HCT116 (cell line): Measurements from ENCODE around the gene GABBR2. TPM values are rescaled to one million over a fixed set of nuclear protein-coding genes. Genes with fewer than 3 reads are reported as not detected.
A peak's percentile ranks its signal among the peaks of the same experiment; 100 is the strongest.

ENCODE experiments used
- ATAC-seq: fragments of 200-7000 bp; cut with Tn5 transposase; 2 replicates; pipeline ENCODE4 v1.9.1; 2020; ENCODE audit warnings: mild to moderate bottlenecking, moderate library complexity
- BruUV-seq: library from RNA; stranded (reverse); fragments of 400-500 nt; replicated peaks from 2 replicates; lab custom pipeline; 2021; lab: Mats Ljungman, UMichigan
- CTCF ChIA-PET: fragments of 300-600 bp; sonication (Branson Sonifier 250); formaldehyde crosslinking; loops from one replicate; lab custom pipeline; 2021; ENCODE audit warnings: antibody characterized with exemption; lab: Charles Lee
- POLR2A ChIA-PET: fragments of 300-600, 350-600 bp; sonication (Branson Sonifier 250); formaldehyde crosslinking; loops from one replicate; lab custom pipeline; 2021; ENCODE audit warnings: antibody characterized with exemption; lab: Charles Lee
- RAD21 ChIA-PET, 2 experiments: fragments of 300-600 bp; sonication (Branson Sonifier 250); formaldehyde crosslinking; loops; one replicate each; lab custom pipeline; 2023; ENCODE audit warnings: low total read pairs in 2 of 2; ENCODE audit not compliant: uncharacterized antibody in 2 of 2, unreplicated experiment in 2 of 2, low non-redundant PET in 1 of 2; lab: Charles Lee
- DNase-seq: peaks from one replicate; pipeline ENCODE4 v3.0.0-alpha.2; 2010; ENCODE audit warnings: low read depth, low spot score
- H2AFZ ChIP-seq: fragments of 200-600 bp; shearing (Covaris generic), sonication (generic); 2 replicates; pipeline ENCODE4 v1.6.1; 2017; ENCODE audit warnings: low read depth, mixed run types, mixed read lengths, antibody characterized with exemption, low read length; ENCODE audit not compliant: poor library complexity, severe bottlenecking
- H3K27ac ChIP-seq: 2 replicates; pipeline ENCODE4 v1.5.1; 2012; ENCODE audit warnings: low read depth, low read length
- H3K27me3 ChIP-seq: fragments of 200-600 bp; sonication (generic); 2 replicates; pipeline ENCODE4 v1.6.1; 2016; ENCODE audit warnings: mixed run types, low read length, mixed read lengths; ENCODE audit not compliant: insufficient read depth
- H3K36me3 ChIP-seq, 2 experiments: fragments of 200-500 bp in 1 of 2; fragments of 200-600 bp in 1 of 2; sonication (Bioruptor generic) in 1 of 2; sonication (generic) in 1 of 2; 2 replicates each; pipeline versions ENCODE4 v1.5.1 to v1.6.1; 2014 to 2016; ENCODE audit warnings: low read length in 2 of 2, inconsistent platforms in 1 of 2, mixed read lengths in 1 of 2, mixed run types in 1 of 2; ENCODE audit not compliant: insufficient read depth in 2 of 2, control insufficient read depth in 1 of 2
- H3K4me1 ChIP-seq, 2 experiments: fragments of 200-600 bp in 1 of 2; sonication (generic) in 1 of 2; 2 replicates each; pipeline versions ENCODE4 v1.5.1 to v1.6.1; 2012 to 2017; ENCODE audit warnings: low read length in 2 of 2, inconsistent platforms in 1 of 2, mild to moderate bottlenecking in 1 of 2, mixed read lengths in 1 of 2, mixed run types in 1 of 2, moderate library complexity in 1 of 2; ENCODE audit not compliant: insufficient read depth in 2 of 2, control insufficient read depth in 1 of 2
- H3K4me2 ChIP-seq: fragments of 200-600 bp; sonication (generic); 2 replicates; pipeline ENCODE4 v1.6.1; 2017; ENCODE audit warnings: mixed run types, low read length, mixed read lengths
- H3K4me3 ChIP-seq, 2 experiments: fragments of 200-600 bp in 1 of 2; sonication (generic) in 1 of 2; replicated peaks in 1 of 2; 2 replicates each; pipeline ENCODE4 v1.5.1; 2011 to 2016; ENCODE audit warnings: low read length in 2 of 2, control low read depth in 1 of 2, low read depth in 1 of 2, mild to moderate bottlenecking in 1 of 2, mixed read lengths in 1 of 2, mixed run types in 1 of 2
- H3K79me2 ChIP-seq: fragments of 200-600 bp; sonication (generic); 2 replicates; pipeline ENCODE4 v1.6.1; 2017; ENCODE audit warnings: mild to moderate bottlenecking, mixed run types, low read length, moderate library complexity, mixed read lengths; ENCODE audit not compliant: insufficient read depth
- H3K9ac ChIP-seq: fragments of 200-600 bp; sonication (generic); 2 replicates; pipeline ENCODE4 v1.6.1; 2016; ENCODE audit warnings: low read length, mixed read lengths
- H3K9me2 ChIP-seq: fragments of 200-600 bp; sonication (generic), shearing (Covaris generic); 2 replicates; pipeline ENCODE4 v1.6.1; 2017; ENCODE audit warnings: mixed run types, mild to moderate bottlenecking, moderate library complexity; ENCODE audit not compliant: insufficient read depth
- H3K9me3 ChIP-seq, 2 experiments: fragments of 200-500 bp in 1 of 2; fragments of 200-600 bp in 1 of 2; sonication (Bioruptor generic) in 1 of 2; sonication (generic) in 1 of 2; 2 replicates each; pipeline ENCODE4 v1.6.1; 2014 to 2017; ENCODE audit warnings: low read length in 2 of 2, mixed read lengths in 2 of 2, inconsistent platforms in 1 of 2, low read depth in 1 of 2, mild to moderate bottlenecking in 1 of 2, mixed run types in 1 of 2, moderate library complexity in 1 of 2; ENCODE audit not compliant: control insufficient read depth in 1 of 2, insufficient read depth in 1 of 2
- H4K20me1 ChIP-seq: fragments of 200-600 bp; sonication (generic), shearing (Covaris generic); 2 replicates; pipeline ENCODE4 v1.6.1; 2017; ENCODE audit warnings: mixed run types, mild to moderate bottlenecking, moderate library complexity; ENCODE audit not compliant: insufficient read depth
- ATF3 ChIP-seq: IDR thresholded peaks from 2 replicates; pipeline ENCODE4 v1.6.1; 2012
- CBX3 ChIP-seq: IDR thresholded peaks from 2 replicates; pipeline ENCODE4 v1.6.1; 2012; ENCODE audit warnings: low read depth
- CEBPB ChIP-seq: IDR thresholded peaks from 2 replicates; pipeline ENCODE4 v1.6.1; 2012; ENCODE audit warnings: low read depth
- CTCF ChIP-seq, 3 experiments: fragments of 200-600 bp in 1 of 3; sonication (generic) in 1 of 3; IDR thresholded peaks in 2 of 3; conservative IDR thresholded peaks in 1 of 3; 2 replicates each; pipeline ENCODE4 v1.5.1; 2012 to 2017; ENCODE audit warnings: low read depth in 2 of 3, low read length in 2 of 3, antibody characterized with exemption in 1 of 3, borderline replicate concordance in 1 of 3, control low read depth in 1 of 3, mild to moderate bottlenecking in 1 of 3, mixed read lengths in 1 of 3, mixed run types in 1 of 3, moderate library complexity in 1 of 3; ENCODE audit not compliant: insufficient read depth in 1 of 3
- ELF1 ChIP-seq: IDR thresholded peaks from 2 replicates; pipeline ENCODE4 v1.6.1; 2012; ENCODE audit warnings: low read depth, borderline replicate concordance
- EZH2 ChIP-seq: fragments of 200-600 bp; sonication (generic); IDR thresholded peaks from 2 replicates; pipeline ENCODE4 v1.6.1; 2017; ENCODE audit warnings: antibody characterized with exemption, mixed run types
- FOSL1 ChIP-seq: IDR thresholded peaks from 2 replicates; pipeline ENCODE4 v1.6.1; 2012; ENCODE audit warnings: low read depth
- JUND ChIP-seq: IDR thresholded peaks from 2 replicates; pipeline ENCODE4 v1.6.1; 2012
- POLR2A ChIP-seq: IDR thresholded peaks from 2 replicates; pipeline ENCODE4 v1.7.0; 2011; ENCODE audit warnings: borderline replicate concordance; ENCODE audit not compliant: insufficient read depth, insufficient read length; ENCODE audit errors: extremely low read depth
- SP1 ChIP-seq: IDR thresholded peaks from 2 replicates; pipeline ENCODE4 v1.6.1; 2012; ENCODE audit warnings: low read depth
- SRF ChIP-seq: IDR thresholded peaks from 2 replicates; pipeline ENCODE4 v1.6.1; 2012; ENCODE audit warnings: low read depth
- ZNF274 ChIP-seq: fragments of 200-500 bp; sonication (Bioruptor generic); IDR thresholded peaks from 2 replicates; pipeline ENCODE4 v1.6.1; 2014; ENCODE audit warnings: mild to moderate bottlenecking, low read depth, low read length, inconsistent platforms
- intact Hi-C: fragments of 100-400 bp; cut with micrococcal nuclease; formaldehyde crosslinking; loops from 2 replicates; pipeline ENCODE4 v1.10.0; 2022
- total RNA-seq: library from RNA; stranded (reverse); gene quantifications from one replicate; pipeline ENCODE4 v1.2.1, GENCODE V29; 2021; ENCODE audit not compliant: unreplicated experiment
- TF ChIP-seq, protein P1 (sequence below): IDR thresholded peaks from 2 replicates; pipeline ENCODE4 v1.6.1; 2012; ENCODE audit warnings: low read depth

The GABBR2 gene
- total RNA-seq, 1 experiment from 2014 or later, result 0.15 TPM

GRCh38 chr9:98334796-98335195, 373.9 kb downstream of the GABBR2 start:
- Histone ChIP-seq H3K9me3 (no peaks in the 10 kb centered on the region), H3K27me3 (peaks cover 4% of the 10 kb centered on the region; the same call in 1 of the 2 replicates), H2AFZ (no peak overlapping the region), H3K36me3 (no peaks in the 10 kb centered on the region), H3K4me2 (0 out of 2 replicates have a peak overlapping the region, but pooled peaks have one; percentile 9), H4K20me1 (no peaks in the 10 kb centered on the region), H3K27ac (no peak overlapping the region), H3K79me2 (no peaks in the 10 kb centered on the region), H3K9me2 (no peaks in the 10 kb centered on the region), H3K4me1 (peaks cover 12 to 18% of the 10 kb centered on the region in 2 experiments; a peak in 3 of 4 replicates), H3K4me3 (no peak overlapping the region), H3K9ac (no peak overlapping the region)
- ChIA-PET POLR2A (no interaction called here), CTCF (no interaction called here), RAD21 (no interaction called here)
- intact Hi-C loops, result no loop called here
- ATAC-seq (0 out of 2 replicates have a peak, but pooled peaks have one; percentile 12), DNase-seq (no peak)
- no peak for TF ChIP-seq ATF3
- TF ChIP-seq ZNF274, result no peak
- no peak for TF ChIP-seq CTCF (IDR thresholded peaks at IDR 0.05 in 2 of 3, conservative IDR thresholded peaks at IDR 0.05 in 1 of 3; ENCODE audit: borderline replicate concordance in 1 of 3, insufficient read depth in 1 of 3, low read depth in 2 of 3, low read length in 2 of 3)
- no TSS peak for BruUV-seq

DNA sequence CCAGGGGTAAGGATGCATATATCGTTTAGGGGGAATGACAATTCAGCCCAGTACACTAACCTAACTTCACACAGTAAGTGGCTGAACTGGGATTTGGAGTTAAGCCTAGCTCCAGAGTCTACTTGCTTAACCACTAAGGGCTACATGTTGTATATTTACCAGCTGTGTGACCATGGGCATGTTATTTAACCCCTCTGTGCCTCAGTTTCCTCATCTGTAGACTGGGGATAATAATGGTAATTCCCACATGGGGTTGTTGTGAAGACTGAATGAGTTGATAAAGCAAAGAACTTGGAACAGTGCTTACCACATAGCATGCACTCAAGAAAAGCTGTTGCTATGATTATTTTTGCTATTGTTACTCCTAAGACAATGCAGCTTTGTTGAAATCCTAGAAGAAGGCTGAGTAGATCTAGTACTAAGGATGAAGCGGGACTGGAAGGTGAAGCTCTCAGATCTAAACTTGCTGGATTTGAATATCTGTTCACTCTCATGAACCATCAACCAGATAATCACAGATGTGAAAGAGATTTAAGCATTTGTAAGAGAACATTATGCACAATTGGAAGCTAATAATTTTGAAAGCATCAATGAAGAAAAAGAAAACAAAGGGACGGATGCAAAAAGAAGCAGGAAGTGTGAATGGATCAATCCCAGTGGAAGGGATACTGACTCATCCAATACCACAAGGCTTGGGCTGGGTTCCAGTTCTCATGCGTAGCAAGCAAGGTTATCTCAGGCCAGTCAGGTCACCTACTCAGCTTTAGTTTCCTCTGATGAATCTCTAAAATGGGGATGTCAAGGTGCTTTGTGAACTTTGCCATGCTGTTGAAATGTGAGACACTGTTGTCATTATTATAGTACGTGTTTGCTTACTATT, 374.8 kb downstream of the GABBR2 start:
- H3K4me2 ChIP-seq, result peak overlapping the region; percentile 40
- intact Hi-C loops, result no loop called here
- peak; percentile 89 for ATAC-seq
- H3K27ac ChIP-seq, result no peak overlapping the region
- no peaks in the 10 kb centered on the region for H3K36me3 ChIP-seq
- CTCF ChIA-PET, result no interaction called here
- RAD21 ChIA-PET, result no interaction called here
- no peaks in the 10 kb centered on the region for H4K20me1 ChIP-seq
- no peaks in the 10 kb centered on the region for H3K79me2 ChIP-seq
- peak; percentile 66 for DNase-seq
- no peaks in the 10 kb centered on the region for H3K9me3 ChIP-seq
- H3K9ac ChIP-seq, result no peak overlapping the region
- no peak overlapping the region for H3K4me3 ChIP-seq
- H2AFZ ChIP-seq, result peak overlapping the region; percentile 13
- POLR2A ChIA-PET, result no interaction called here
- no TSS peak for BruUV-seq
- H3K27me3 ChIP-seq, result peaks cover 4% of the 10 kb centered on the region; the same call in 1 of the 2 replicates
- H3K4me1 ChIP-seq, result peaks cover 12 to 18% of the 10 kb centered on the region in 2 experiments; a peak in 3 of 4 replicates
- no peaks in the 10 kb centered on the region for H3K9me2 ChIP-seq
- TF ChIP-seq JUND (peak; percentile 67), ATF3 (no peak), EZH2 (no peak), FOSL1 (peak; percentile 73), ELF1 (peak; percentile 30; the same call in 1 of the 2 replicates), SRF (0 out of 2 replicates have a peak, but pooled peaks have one; percentile 35), SP1 (peak; percentile 60; the same call in 1 of the 2 replicates), CEBPB (peak; percentile 39), POLR2A (no peak), CBX3 (peak; percentile 42; the same call in 1 of the 2 replicates)
- TF ChIP-seq, protein P1, sequence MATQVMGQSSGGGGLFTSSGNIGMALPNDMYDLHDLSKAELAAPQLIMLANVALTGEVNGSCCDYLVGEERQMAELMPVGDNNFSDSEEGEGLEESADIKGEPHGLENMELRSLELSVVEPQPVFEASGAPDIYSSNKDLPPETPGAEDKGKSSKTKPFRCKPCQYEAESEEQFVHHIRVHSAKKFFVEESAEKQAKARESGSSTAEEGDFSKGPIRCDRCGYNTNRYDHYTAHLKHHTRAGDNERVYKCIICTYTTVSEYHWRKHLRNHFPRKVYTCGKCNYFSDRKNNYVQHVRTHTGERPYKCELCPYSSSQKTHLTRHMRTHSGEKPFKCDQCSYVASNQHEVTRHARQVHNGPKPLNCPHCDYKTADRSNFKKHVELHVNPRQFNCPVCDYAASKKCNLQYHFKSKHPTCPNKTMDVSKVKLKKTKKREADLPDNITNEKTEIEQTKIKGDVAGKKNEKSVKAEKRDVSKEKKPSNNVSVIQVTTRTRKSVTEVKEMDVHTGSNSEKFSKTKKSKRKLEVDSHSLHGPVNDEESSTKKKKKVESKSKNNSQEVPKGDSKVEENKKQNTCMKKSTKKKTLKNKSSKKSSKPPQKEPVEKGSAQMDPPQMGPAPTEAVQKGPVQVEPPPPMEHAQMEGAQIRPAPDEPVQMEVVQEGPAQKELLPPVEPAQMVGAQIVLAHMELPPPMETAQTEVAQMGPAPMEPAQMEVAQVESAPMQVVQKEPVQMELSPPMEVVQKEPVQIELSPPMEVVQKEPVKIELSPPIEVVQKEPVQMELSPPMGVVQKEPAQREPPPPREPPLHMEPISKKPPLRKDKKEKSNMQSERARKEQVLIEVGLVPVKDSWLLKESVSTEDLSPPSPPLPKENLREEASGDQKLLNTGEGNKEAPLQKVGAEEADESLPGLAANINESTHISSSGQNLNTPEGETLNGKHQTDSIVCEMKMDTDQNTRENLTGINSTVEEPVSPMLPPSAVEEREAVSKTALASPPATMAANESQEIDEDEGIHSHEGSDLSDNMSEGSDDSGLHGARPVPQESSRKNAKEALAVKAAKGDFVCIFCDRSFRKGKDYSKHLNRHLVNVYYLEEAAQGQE, result no peak
